ENCODE data around the gene IFT172.
"Not testable (repeated sequence)": the region's sequence is repeated elsewhere in the genome, so short reads cannot be mapped to it uniquely, and the experiment has no call there.

The IFT172 gene

GRCh38 chr2:27425039-27425438 lies 64.5 kb downstream of the IFT172 start:
- DNase-seq, result not testable (repeated sequence)

GRCh38 chr2:27422958-27423357 lies 66.6 kb downstream of the IFT172 start:
- no peak for DNase-seq

- no peak for DNase-seq
These were observed 67.8 kb downstream of the IFT172 start for GRCh38 chr2:27421660-27422250.

- DNase-seq, result no peak
These were observed 68.5 kb downstream of the IFT172 start for GRCh38 chr2:27420996-27421395.

- no peak for DNase-seq
These were observed 73.4 kb downstream of the IFT172 start for GRCh38 chr2:27416151-27416550.

- DNase-seq, result no peak
These were observed 77.0 kb downstream of the IFT172 start for GRCh38 chr2:27412419-27413152.

- DNase-seq, result peak; percentile 95
These were observed 80.0 kb downstream of the IFT172 start, which contains the start of gene PPM1G for GRCh38 chr2:27409321-27410073. Gene PPM1G (minus strand): TSS chr2:27409591. CDS start chr2:27409422, 169 bp downstream.

- no peak for DNase-seq
These were observed 80.8 kb downstream of the IFT172 start for GRCh38 chr2:27408601-27409320.

- no peak for DNase-seq
These were observed 81.6 kb downstream of the IFT172 start for GRCh38 chr2:27407798-27408491.

GRCh38 chr2:27400348-27401135 lies 89.0 kb downstream of the IFT172 start:
- no peak for DNase-seq

GRCh38 chr2:27398962-27399361 lies 90.6 kb downstream of the IFT172 start:
- no peak for DNase-seq

Measured in effector CD4-positive, alpha-beta T cell (primary cell).